Stimulated activated CD4-positive, alpha-beta T cell treated with anti-CD3 and anti-CD28 coated beads, Interleukin-12 subunit alpha, Interleukin-12 subunit beta, amount 100 ng/mL, for 24 hours (primary cell): ENCODE measurements around the gene SCGB3A2.

Source experiments
- DNase-seq, 2 experiments: peaks; one replicate each; pipeline ENCODE4 v3.0.0-alpha.2; 2020; ENCODE audit warnings: low read depth in 2 of 2

The SCGB3A2 gene

GRCh38 chr5:147878066-147878759, at the start of gene SCGB3A2:
TSS of gene SCGB3A2 (plus strand) at chr5:147878711. CDS start at chr5:147878804, 93 bp downstream.
- DNase-seq, result no peak

GRCh38 chr5:147830035-147830434, 48.5 kb upstream of the SCGB3A2 start:
- DNase-seq, result no peak

GRCh38 chr5:147831465-147831864, 47.0 kb upstream of the SCGB3A2 start, which contains the start of gene SPINK1:
TSS of gene SPINK1 (minus strand) at chr5:147831671. CDS start at chr5:147831577, 94 bp downstream.
- DNase-seq, result no peak

- no peak for DNase-seq
These were observed 46.0 kb upstream of the SCGB3A2 start for GRCh38 chr5:147832541-147832940.

- DNase-seq, result no peak
These were observed 43.1 kb upstream of the SCGB3A2 start for GRCh38 chr5:147835386-147835798.

GRCh38 chr5:147836439-147836838, 42.1 kb upstream of the SCGB3A2 start:
- DNase-seq, result no peak

GRCh38 chr5:147842869-147843268, 35.6 kb upstream of the SCGB3A2 start:
- DNase-seq, result no peak

- DNase-seq, result no peak
These were observed 33.7 kb upstream of the SCGB3A2 start for GRCh38 chr5:147844846-147845245.

- DNase-seq, result no peak
These were observed 32.9 kb upstream of the SCGB3A2 start for GRCh38 chr5:147845618-147846017.

- DNase-seq, result no peak
These were observed 29.3 kb upstream of the SCGB3A2 start for GRCh38 chr5:147849226-147849625.

GRCh38 chr5:147851578-147851977, 26.9 kb upstream of the SCGB3A2 start:
- no peak for DNase-seq

- DNase-seq, result no peak
These were observed 26.1 kb upstream of the SCGB3A2 start for GRCh38 chr5:147852365-147852764.

GRCh38 chr5:147853372-147853987, 25.0 kb upstream of the SCGB3A2 start:
- no peak for DNase-seq

- no peak for DNase-seq
These were observed 24.2 kb upstream of the SCGB3A2 start for GRCh38 chr5:147854331-147854730.

- DNase-seq, result no peak
These were observed 23.4 kb upstream of the SCGB3A2 start for GRCh38 chr5:147854894-147855773.

- DNase-seq, result no peak
These were observed 22.8 kb upstream of the SCGB3A2 start for GRCh38 chr5:147855774-147856069.

- no peak for DNase-seq
These were observed 21.7 kb upstream of the SCGB3A2 start for GRCh38 chr5:147856801-147857200.

- DNase-seq, result peak in 1 of 2 experiments; percentile 35
These were observed 21.0 kb upstream of the SCGB3A2 start for GRCh38 chr5:147857302-147858129.

- DNase-seq, result no peak
These were observed 19.9 kb upstream of the SCGB3A2 start for GRCh38 chr5:147858565-147858964.

GRCh38 chr5:147859962-147860640, 18.4 kb upstream of the SCGB3A2 start:
- no peak for DNase-seq

GRCh38 chr5:147860641-147861025, 17.9 kb upstream of the SCGB3A2 start:
- DNase-seq, result no peak
